OCI-LY3 (cell line): ENCODE data around the gene SPPL3.
"Not testable (repeated sequence)": the region's sequence is repeated elsewhere in the genome, so short reads cannot be mapped to it uniquely, and the experiment has no call there.

Source experiments
- H2AFZ ChIP-seq: fragments of 200-600, 300-600 bp; shearing (Covaris generic); 2 replicates; pipeline ENCODE4 v1.6.0; 2014; ENCODE audit warnings: antibody characterized with exemption, low read depth, low read length
- H3K27ac ChIP-seq: fragments of 200-600, 300-600 bp; sonication (generic); 2 replicates; pipeline ENCODE4 v1.5.1; 2014; ENCODE audit warnings: mild to moderate bottlenecking, low read length, moderate library complexity, mixed read lengths
- H3K27me3 ChIP-seq: fragments of 200-600, 300-600 bp; sonication (generic); 2 replicates; pipeline ENCODE4 v1.6.1; 2014; ENCODE audit warnings: low read depth, low read length, mixed read lengths
- H3K36me3 ChIP-seq: fragments of 200-600, 300-600 bp; sonication (generic); replicated peaks from 2 replicates; pipeline ENCODE3; 2014; ENCODE audit warnings: low read depth, low read length, mixed read lengths
- H3K4me1 ChIP-seq: fragments of 300-600, 200-600 bp; sonication (generic); 2 replicates; pipeline ENCODE4 v1.6.1; 2014; ENCODE audit warnings: low read length, mixed read lengths
- H3K4me2 ChIP-seq: fragments of 200-600, 300-600 bp; sonication (generic); 2 replicates; pipeline ENCODE4 v1.6.1; 2014; ENCODE audit warnings: low read length, mixed read lengths
- H3K4me3 ChIP-seq: fragments of 300-600, 200-600 bp; sonication (generic); 2 replicates; pipeline ENCODE4 v1.5.1; 2014; ENCODE audit warnings: antibody characterized with exemption, mild to moderate bottlenecking, low read length, moderate library complexity
- H3K79me2 ChIP-seq: fragments of 300-600, 200-600 bp; shearing (Covaris generic); 2 replicates; pipeline ENCODE4 v1.6.1; 2014; ENCODE audit warnings: mild to moderate bottlenecking, low read length, mixed read lengths
- H3K9ac ChIP-seq: fragments of 300-600, 200-600 bp; shearing (Covaris generic); 2 replicates; pipeline ENCODE4 v1.6.0; 2014; ENCODE audit warnings: mild to moderate bottlenecking, low read length, moderate library complexity
- H3K9me3 ChIP-seq: fragments of 200-600, 300-600 bp; shearing (Covaris generic); 2 replicates; pipeline ENCODE4 v1.6.1; 2014; ENCODE audit warnings: low read length, mixed read lengths; ENCODE audit not compliant: insufficient read depth
- H4K20me1 ChIP-seq: fragments of 200-600, 300-600 bp; sonication (generic); 2 replicates; pipeline ENCODE4 v1.6.1; 2016; ENCODE audit warnings: low read length, mixed read lengths; ENCODE audit not compliant: insufficient read depth
- CTCF ChIP-seq: fragments of 200-600, 300-600 bp; sonication (generic); IDR thresholded peaks from 2 replicates; pipeline ENCODE4 v1.5.1; 2014; ENCODE audit warnings: antibody characterized with exemption, low read length, low read depth
- EZH2phosphoT487 ChIP-seq: fragments of 200-600 bp; shearing (Covaris generic); IDR thresholded peaks from 2 replicates; pipeline ENCODE4 v1.6.1; 2018; ENCODE audit warnings: antibody characterized with exemption, mixed run types, low read depth

Gene SPPL3

GRCh38 chr12:120798696-120799095, 105.5 kb downstream of the SPPL3 start:
- Histone ChIP-seq H4K20me1 (no peaks in the 10 kb centered on the region), H3K4me2 (peak overlapping the region; percentile 91), H2AFZ (no peak overlapping the region), H3K79me2 (peaks cover 47% of the 10 kb centered on the region), H3K36me3 (peaks cover 30% of the 10 kb centered on the region), H3K27ac (peak overlapping the region; percentile 95), H3K9me3 (peaks cover 14% of the 10 kb centered on the region; the same call in 1 of the 2 replicates), H3K9ac (peak overlapping the region; percentile 72), H3K4me3 (peak overlapping the region; percentile 68), H3K4me1 (peaks cover 63% of the 10 kb centered on the region), H3K27me3 (no peaks in the 10 kb centered on the region)
- TF ChIP-seq CTCF, result no peak
- no peak for TF ChIP-seq EZH2phosphoT487

GRCh38 chr12:120797677-120798642, 106.2 kb downstream of the SPPL3 start:
- no peaks in the 10 kb centered on the region for H3K27me3 ChIP-seq
- no peak overlapping the region for H2AFZ ChIP-seq
- TF ChIP-seq EZH2phosphoT487 (no peak), CTCF (peak; percentile 45)
- peak overlapping the region; percentile 72 for H3K9ac ChIP-seq
- H3K79me2 ChIP-seq, result peaks cover 44% of the 10 kb centered on the region
- H3K4me3 ChIP-seq, result peak overlapping the region; percentile 68
- peak overlapping the region; percentile 95 for H3K27ac ChIP-seq
- H3K4me2 ChIP-seq, result peak overlapping the region; percentile 91
- H4K20me1 ChIP-seq, result no peaks in the 10 kb centered on the region
- peaks cover 27% of the 10 kb centered on the region for H3K36me3 ChIP-seq
- H3K4me1 ChIP-seq, result peaks cover 58% of the 10 kb centered on the region
- peaks cover 14% of the 10 kb centered on the region; the same call in 1 of the 2 replicates for H3K9me3 ChIP-seq

GRCh38 chr12:120795441-120796178, 108.5 kb downstream of the SPPL3 start:
- TF ChIP-seq EZH2phosphoT487 (no peak), CTCF (no peak)
- Histone ChIP-seq H3K9ac (no peak overlapping the region), H3K9me3 (peaks cover 14% of the 10 kb centered on the region; the same call in 1 of the 2 replicates), H2AFZ (no peak overlapping the region), H3K79me2 (peaks cover 27% of the 10 kb centered on the region), H4K20me1 (no peaks in the 10 kb centered on the region), H3K27ac (no peak overlapping the region), H3K4me3 (no peak overlapping the region), H3K4me2 (no peak overlapping the region), H3K36me3 (peaks cover 24% of the 10 kb centered on the region), H3K4me1 (peaks cover 44% of the 10 kb centered on the region), H3K27me3 (no peaks in the 10 kb centered on the region)

GRCh38 chr12:120793357-120793756, 110.8 kb downstream of the SPPL3 start:
- Histone ChIP-seq H3K4me3 (no peak overlapping the region), H3K4me2 (no peak overlapping the region), H4K20me1 (no peaks in the 10 kb centered on the region), H3K9ac (no peak overlapping the region), H3K9me3 (peaks cover 14% of the 10 kb centered on the region; the same call in 1 of the 2 replicates), H3K27me3 (no peaks in the 10 kb centered on the region), H3K4me1 (peaks cover 22% of the 10 kb centered on the region), H3K79me2 (peaks cover 14% of the 10 kb centered on the region; the same call in 1 of the 2 replicates), H2AFZ (no peak overlapping the region), H3K36me3 (peaks cover 24% of the 10 kb centered on the region), H3K27ac (no peak overlapping the region)
- TF ChIP-seq CTCF, result no peak
- TF ChIP-seq EZH2phosphoT487, result no peak

- H3K79me2 ChIP-seq, H3K4me2 ChIP-seq, H2AFZ ChIP-seq, H3K9ac ChIP-seq, H3K4me3 ChIP-seq, H3K27ac ChIP-seq, H4K20me1 ChIP-seq, H3K27me3 ChIP-seq: not testable (repeated sequence)
- Histone ChIP-seq H3K4me1 (peaks cover 13% of the 10 kb centered on the region), H3K9me3 (peaks cover 14% of the 10 kb centered on the region; the same call in 1 of the 2 replicates), H3K36me3 (peaks cover 24% of the 10 kb centered on the region)
These were observed 111.7 kb downstream of the SPPL3 start for GRCh38 chr12:120792456-120792855.
